Muscle layer of colon (tissue), 2 donors: ENCODE results near the gene TIMP3.
"Not testable (repeated sequence)": the region's sequence is repeated elsewhere in the genome, so short reads cannot be mapped to it uniquely, and the experiment has no call there.

Experiments used
- H3K27ac ChIP-seq: one replicate; pipeline ENCODE4 v1.7.0; 2013; ENCODE audit warnings: low read depth, mild to moderate bottlenecking, low read length, moderate library complexity
- H3K27me3 ChIP-seq, 2 donors: one replicate each; pipeline ENCODE4 v1.7.0; 2013; ENCODE audit warnings: low read length in 2 of 2, mild to moderate bottlenecking in 2 of 2; ENCODE audit not compliant: insufficient read depth in 2 of 2, control insufficient read depth in 1 of 2
- H3K36me3 ChIP-seq: one replicate; pipeline ENCODE4 v1.7.0; 2013; ENCODE audit warnings: mild to moderate bottlenecking, low read length; ENCODE audit not compliant: insufficient read depth
- H3K4me1 ChIP-seq: one replicate; pipeline ENCODE4 v1.7.0; 2013; ENCODE audit warnings: mild to moderate bottlenecking, low read length; ENCODE audit not compliant: insufficient read depth
- H3K4me3 ChIP-seq, 2 donors: one replicate each; pipeline ENCODE4 v1.7.0; 2013; ENCODE audit warnings: low read length in 2 of 2, low read depth in 1 of 2, mild to moderate bottlenecking in 1 of 2, moderate library complexity in 1 of 2
- H3K9ac ChIP-seq: one replicate; pipeline ENCODE4 v1.7.0; 2013; ENCODE audit warnings: low read length
- H3K9me3 ChIP-seq: one replicate; pipeline ENCODE4 v1.7.0; 2013; ENCODE audit warnings: mild to moderate bottlenecking, low read length
- donor health status: abdominal sarcoma.
- donor health status: Adenocarcinoma of cecum.

Gene TIMP3

DNA sequence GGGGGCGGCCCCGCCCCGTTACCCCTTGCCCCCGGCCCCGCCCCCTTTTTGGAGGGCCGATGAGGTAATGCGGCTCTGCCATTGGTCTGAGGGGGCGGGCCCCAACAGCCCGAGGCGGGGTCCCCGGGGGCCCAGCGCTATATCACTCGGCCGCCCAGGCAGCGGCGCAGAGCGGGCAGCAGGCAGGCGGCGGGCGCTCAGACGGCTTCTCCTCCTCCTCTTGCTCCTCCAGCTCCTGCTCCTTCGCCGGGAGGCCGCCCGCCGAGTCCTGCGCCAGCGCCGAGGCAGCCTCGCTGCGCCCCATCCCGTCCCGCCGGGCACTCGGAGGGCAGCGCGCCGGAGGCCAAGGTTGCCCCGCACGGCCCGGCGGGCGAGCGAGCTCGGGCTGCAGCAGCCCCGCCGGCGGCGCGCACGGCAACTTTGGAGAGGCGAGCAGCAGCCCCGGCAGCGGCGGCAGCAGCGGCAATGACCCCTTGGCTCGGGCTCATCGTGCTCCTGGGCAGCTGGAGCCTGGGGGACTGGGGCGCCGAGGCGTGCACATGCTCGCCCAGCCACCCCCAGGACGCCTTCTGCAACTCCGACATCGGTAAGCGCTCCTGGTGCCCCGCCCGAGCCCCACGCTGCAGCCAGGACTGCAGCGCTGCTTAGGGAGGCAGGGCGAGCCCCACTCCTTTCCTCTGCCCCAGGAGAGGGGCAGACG is at the start of gene TIMP3:
TSS of gene TIMP3 (plus strand) at position 169 of the 700 bp plus-strand sequence. CDS start at position 466, 297 bp downstream.
- Histone ChIP-seq H3K36me3 (no peaks in the 10 kb centered on the region), H3K27me3 (no peaks in the 10 kb centered on the region), H3K9me3 (no peaks in the 10 kb centered on the region), H3K4me3 (peak within 1 kb of the TSS; percentile 85 to 97), H3K9ac (peak within 1 kb of the TSS; percentile 89), H3K27ac (peak within 1 kb of the TSS; percentile 92), H3K4me1 (peaks cover 44% of the 10 kb centered on the region)

GRCh38 chr22:32752326-32752725 is 49.2 kb upstream of the TIMP3 start:
- H3K27ac ChIP-seq = no peak overlapping the region
- H3K4me3 ChIP-seq = no peak overlapping the region
- no peaks in the 10 kb centered on the region for H3K36me3 ChIP-seq
- no peaks in the 10 kb centered on the region for H3K27me3 ChIP-seq
- H3K4me1 ChIP-seq = no peaks in the 10 kb centered on the region
- H3K9me3 ChIP-seq = no peaks in the 10 kb centered on the region
- H3K9ac ChIP-seq = no peak overlapping the region

- Histone ChIP-seq H3K27ac (no peak overlapping the region), H3K4me3 (no peak overlapping the region), H3K4me1 (no peaks in the 10 kb centered on the region), H3K36me3 (no peaks in the 10 kb centered on the region), H3K9me3 (no peaks in the 10 kb centered on the region), H3K27me3 (no peaks in the 10 kb centered on the region), H3K9ac (no peak overlapping the region)
Measured at GRCh38 chr22:32752816-32753520, 48.5 kb upstream of the TIMP3 start.

DNA sequence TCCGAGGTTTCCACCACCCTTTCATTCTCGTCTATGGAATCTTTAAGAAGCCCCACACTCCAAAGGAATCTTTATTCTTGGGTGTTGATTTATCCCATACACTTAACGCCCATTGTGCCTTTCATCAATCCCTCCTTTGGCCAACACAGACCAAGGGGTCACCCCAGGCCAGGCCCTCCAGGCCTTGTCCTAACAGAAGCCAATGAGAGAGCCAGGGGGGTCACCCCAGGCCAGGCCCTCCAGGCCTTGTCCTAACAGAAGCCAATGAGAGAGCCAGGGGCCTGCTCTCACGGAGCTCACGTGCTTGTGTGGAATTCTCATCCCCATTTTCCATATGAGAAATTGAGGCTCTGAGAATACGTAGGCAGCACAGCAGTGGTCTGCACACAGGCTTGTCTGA is 47.9 kb upstream of the TIMP3 start:
- Histone ChIP-seq H3K9me3 (no peaks in the 10 kb centered on the region), H3K4me1 (no peaks in the 10 kb centered on the region), H3K9ac (no peak overlapping the region), H3K27me3 (no peaks in the 10 kb centered on the region), H3K36me3 (no peaks in the 10 kb centered on the region), H3K27ac (no peak overlapping the region), H3K4me3 (no peak overlapping the region)

DNA sequence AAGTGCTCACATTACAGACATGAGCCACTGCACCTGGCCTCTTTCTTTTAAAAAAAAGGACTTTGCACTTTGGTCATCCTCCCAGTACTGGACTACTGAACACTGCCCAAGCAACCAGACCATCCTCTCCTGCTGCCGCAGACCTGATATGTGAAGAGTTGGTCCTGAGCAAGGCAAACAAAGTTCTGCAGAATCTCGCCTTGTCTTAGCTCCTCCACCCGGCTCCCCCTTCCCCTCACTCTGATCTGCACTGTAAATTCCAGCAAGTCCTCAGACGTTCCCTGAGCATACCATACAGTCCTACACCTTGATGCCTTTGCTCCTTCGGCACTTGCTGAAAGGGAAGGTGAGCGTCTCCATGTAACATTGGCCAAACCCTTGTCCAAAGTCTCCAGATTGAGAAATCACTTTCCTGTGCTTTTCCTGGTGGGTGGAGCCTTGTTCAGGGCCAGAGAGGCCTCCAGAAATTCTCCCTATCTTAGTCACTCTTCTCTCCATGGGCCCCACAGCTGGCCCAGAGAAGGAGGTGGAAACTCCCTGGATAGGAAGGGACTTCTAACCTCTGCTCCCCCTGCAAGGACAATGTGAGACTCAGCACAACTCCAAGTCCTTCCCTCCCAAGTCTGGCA is 47.0 kb upstream of the TIMP3 start:
- Histone ChIP-seq H3K9ac (no peak overlapping the region), H3K27me3 (no peaks in the 10 kb centered on the region), H3K27ac (no peak overlapping the region), H3K4me3 (no peak overlapping the region), H3K9me3 (no peaks in the 10 kb centered on the region), H3K4me1 (no peaks in the 10 kb centered on the region), H3K36me3 (no peaks in the 10 kb centered on the region)

DNA sequence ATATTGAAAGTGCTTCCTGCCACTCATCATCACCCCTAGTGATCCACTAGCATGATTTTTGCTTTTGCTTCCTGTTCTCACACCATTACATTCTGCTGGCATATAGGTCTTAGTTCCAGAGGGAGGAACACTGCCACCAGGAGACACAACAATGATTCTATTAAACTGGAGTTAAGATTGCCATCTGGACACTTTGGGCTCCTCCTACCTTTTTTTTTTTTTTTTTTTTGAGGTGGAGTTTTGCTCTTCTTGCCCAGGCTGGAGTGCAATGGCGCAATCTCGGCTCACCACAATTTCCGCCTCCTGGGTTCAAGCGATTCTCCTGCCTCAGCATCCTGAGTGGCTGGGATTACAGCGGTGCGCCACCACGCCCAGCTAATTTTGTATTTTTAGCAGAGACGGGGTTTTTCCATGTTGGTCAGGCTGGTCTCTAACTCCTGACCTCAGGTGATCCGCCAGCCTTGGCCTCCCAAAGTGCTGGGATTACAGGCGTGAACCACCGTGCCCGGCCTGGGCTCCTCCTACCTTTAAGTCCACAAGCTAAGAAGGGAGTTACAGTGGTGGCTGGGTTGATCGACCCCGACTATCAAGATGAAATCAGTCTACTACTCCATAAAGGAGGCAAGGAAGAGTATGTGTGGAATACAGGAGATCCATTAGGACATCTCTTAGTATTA is 44.3 kb upstream of the TIMP3 start:
- H3K27me3 ChIP-seq, H3K27ac ChIP-seq, H3K4me3 ChIP-seq, H3K9me3 ChIP-seq, H3K9ac ChIP-seq, H3K4me1 ChIP-seq, H3K36me3 ChIP-seq: not testable (repeated sequence)

GRCh38 chr22:32758866-32759385 is 42.6 kb upstream of the TIMP3 start:
- no peak overlapping the region for H3K9ac ChIP-seq
- no peaks in the 10 kb centered on the region for H3K4me1 ChIP-seq
- H3K4me3 ChIP-seq = no peak overlapping the region
- no peaks in the 10 kb centered on the region for H3K27me3 ChIP-seq
- H3K9me3 ChIP-seq = no peaks in the 10 kb centered on the region
- H3K27ac ChIP-seq = no peak overlapping the region
- H3K36me3 ChIP-seq = no peaks in the 10 kb centered on the region

DNA sequence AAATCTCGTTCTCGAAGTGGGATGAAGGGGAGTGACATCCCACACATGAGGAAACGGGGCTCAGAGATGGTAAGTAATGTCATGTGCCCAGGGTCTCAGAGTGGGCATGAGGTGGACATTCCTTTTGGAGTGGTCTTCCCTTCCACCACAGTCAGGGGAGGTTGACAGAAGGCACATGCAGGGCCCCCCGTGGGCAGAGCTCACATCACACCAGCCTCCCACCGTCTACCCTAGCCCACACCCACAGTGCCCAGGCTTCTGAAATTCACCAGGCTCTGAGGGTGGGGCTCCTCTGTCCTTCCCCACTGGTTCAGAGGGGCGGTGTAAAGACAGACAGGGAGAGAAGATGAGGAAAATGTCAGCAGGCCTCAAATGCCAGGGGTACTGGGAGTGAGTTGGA is 41.1 kb upstream of the TIMP3 start:
- H3K9ac ChIP-seq = no peak overlapping the region
- H3K4me3 ChIP-seq = no peak overlapping the region
- no peaks in the 10 kb centered on the region for H3K4me1 ChIP-seq
- H3K36me3 ChIP-seq = no peaks in the 10 kb centered on the region
- H3K27ac ChIP-seq = no peak overlapping the region
- H3K27me3 ChIP-seq = no peaks in the 10 kb centered on the region
- H3K9me3 ChIP-seq = no peaks in the 10 kb centered on the region

DNA sequence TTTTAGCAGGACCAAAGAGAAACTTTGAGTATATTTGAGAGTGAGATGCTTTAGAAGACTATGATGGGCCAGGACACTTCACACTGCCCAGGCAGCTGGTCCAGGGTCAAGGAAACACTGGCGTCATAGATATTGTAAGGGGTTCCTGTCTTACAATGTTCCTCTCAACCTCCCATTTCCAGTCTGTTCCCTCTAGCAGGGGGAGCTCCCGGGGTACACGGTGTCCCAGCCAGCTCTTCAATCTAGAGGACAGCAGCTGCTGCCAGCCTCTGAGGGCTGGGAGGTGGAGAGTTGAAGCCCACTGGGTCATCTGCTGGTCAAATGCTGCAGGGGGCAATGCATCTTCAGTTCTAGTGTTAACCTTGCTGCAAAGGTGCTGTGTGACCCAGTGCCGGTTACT is 40.7 kb upstream of the TIMP3 start:
- H3K4me3 ChIP-seq = no peak overlapping the region
- H3K27me3 ChIP-seq = no peaks in the 10 kb centered on the region
- no peak overlapping the region for H3K27ac ChIP-seq
- no peaks in the 10 kb centered on the region for H3K4me1 ChIP-seq
- no peaks in the 10 kb centered on the region for H3K36me3 ChIP-seq
- no peak overlapping the region for H3K9ac ChIP-seq
- no peaks in the 10 kb centered on the region for H3K9me3 ChIP-seq

DNA sequence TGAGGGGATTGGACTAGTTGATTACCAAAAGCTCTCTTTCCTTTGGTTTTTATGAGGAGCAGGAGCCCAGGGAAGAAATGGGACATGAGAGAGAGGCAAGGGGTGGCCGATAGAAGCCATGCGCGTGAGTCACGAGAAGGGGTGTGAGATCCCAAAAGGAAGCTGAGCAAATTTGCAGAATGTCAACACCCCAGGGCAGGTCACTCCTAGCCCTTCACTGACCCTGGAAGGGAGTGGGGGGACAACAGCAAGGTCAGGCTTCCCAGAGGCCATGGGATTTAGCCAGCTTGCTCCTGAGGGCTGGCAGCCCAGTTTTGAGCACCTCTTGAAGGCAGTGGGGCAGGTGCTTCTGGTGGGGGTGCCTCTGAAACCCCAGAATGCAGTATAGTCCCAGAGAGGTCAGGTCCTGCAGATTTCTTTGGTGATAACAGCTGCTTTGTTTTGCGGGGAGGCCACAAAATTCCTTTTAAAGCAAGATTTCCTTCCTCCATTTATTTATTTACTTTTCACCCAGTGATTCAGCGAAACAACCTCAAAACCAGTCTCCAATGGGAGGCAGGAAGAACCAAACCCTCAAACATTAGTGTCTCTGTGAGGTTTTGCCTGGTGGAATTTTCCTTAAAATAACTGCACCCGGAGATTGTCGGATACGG is 40.1 kb upstream of the TIMP3 start:
- no peaks in the 10 kb centered on the region for H3K36me3 ChIP-seq
- no peaks in the 10 kb centered on the region for H3K4me1 ChIP-seq
- H3K27ac ChIP-seq = no peak overlapping the region
- no peaks in the 10 kb centered on the region for H3K27me3 ChIP-seq
- no peaks in the 10 kb centered on the region for H3K9me3 ChIP-seq
- H3K9ac ChIP-seq = no peak overlapping the region
- no peak overlapping the region for H3K4me3 ChIP-seq
